HG03520 (cell line): Measurements from ENCODE around the gene ADCY3.
"Not testable (repeated sequence)": the region's sequence is repeated elsewhere in the genome, so short reads cannot be mapped to it uniquely, and the experiment has no call there.

Experiments used
- ATAC-seq: cut with Tn5 transposase; IDR thresholded peaks from one replicate; pipeline ENCODE4 v1.9.1; 2021; ENCODE audit warnings: mild to moderate bottlenecking, moderate library complexity; ENCODE audit not compliant: unreplicated experiment

The ADCY3 gene

DNA sequence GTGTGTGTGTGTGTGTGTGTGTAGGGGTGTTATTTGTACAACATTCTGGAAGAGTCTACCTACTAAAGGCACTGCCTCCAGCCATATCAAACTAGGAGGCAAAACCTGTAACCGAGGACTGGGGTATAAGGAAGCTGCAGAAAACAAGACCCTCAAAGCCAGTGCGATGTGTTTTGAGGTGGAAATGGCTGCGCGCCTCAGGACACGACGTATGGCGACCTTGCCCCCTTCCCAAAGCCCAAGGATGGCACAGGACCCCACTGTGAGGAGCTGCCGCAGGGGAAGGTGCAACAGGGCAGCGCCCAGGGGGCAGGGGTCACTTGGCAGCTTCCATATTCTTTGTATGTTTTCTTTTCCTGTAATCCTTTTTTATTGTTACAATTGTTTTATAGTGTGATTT lies 67.0 kb downstream of the ADCY3 start:
- ATAC-seq = no peak

DNA sequence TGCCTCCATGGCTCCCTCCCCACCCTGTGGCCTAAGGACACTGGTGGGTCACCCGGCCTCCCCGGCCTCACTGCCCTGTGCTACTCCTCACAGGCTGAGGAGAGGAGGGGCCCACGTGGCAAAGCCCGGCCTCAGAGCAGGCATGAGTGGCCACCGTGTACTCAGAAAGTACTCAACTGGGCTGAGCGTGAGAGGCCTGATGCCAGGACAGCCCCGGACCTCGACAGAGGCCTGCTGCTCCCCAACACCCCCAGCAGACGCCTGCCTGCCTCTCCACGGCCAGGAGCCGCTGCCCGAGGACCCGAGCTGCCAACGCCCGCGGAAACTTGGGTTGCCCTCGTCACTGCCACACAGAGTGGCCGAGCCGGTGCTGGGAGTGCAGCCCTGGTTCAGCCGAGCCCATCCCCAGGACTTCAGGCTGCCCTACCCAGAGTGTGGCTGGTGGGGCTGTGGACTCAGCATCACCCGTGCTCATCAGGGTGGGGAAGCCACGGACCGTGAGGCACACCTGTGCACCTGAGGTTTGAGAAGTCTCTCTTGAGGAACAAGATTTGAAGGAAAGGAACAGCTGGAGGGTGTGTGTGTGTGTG lies 67.5 kb downstream of the ADCY3 start:
- ATAC-seq = no peak

DNA sequence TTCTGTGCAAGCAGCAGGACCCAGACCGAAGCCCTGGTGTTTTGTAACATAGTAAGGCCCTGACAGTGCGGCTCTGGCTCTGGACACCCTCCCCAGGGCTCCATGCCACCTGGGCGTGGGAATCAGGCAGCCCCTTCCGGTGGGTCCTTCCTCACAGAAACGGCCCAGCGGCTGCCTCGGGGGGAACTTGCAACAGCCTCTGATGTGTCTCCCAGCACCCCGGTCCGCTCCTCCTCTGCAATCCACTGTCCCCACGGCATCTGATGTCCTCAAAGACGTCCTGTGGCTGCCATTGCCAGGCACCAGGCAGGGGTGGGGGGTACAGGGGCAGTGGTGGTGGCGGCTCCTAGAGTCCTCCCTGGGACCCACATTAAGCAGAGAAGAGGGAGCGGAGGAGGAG lies 68.0 kb downstream of the ADCY3 start:
- ATAC-seq = no peak

DNA sequence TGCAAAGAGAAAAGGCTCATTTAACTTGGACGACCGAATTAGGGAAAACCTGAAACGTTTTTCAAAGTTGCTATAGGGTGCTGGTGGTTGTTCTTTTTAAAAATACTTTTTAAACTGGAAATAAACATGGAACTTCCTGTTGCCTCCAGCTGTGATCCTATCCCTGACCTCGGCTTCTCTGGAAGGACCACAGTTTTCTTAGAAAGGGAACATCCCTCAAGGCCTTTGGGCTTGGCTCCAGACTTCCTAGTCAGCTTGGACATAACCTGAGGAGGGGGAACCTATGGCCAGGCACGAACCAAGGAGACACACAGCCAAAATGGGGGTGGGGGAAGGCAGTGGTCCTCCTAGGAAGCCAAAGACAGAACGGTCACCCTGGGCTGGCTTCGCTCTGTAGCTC lies 69.1 kb downstream of the ADCY3 start:
- no peak for ATAC-seq

DNA sequence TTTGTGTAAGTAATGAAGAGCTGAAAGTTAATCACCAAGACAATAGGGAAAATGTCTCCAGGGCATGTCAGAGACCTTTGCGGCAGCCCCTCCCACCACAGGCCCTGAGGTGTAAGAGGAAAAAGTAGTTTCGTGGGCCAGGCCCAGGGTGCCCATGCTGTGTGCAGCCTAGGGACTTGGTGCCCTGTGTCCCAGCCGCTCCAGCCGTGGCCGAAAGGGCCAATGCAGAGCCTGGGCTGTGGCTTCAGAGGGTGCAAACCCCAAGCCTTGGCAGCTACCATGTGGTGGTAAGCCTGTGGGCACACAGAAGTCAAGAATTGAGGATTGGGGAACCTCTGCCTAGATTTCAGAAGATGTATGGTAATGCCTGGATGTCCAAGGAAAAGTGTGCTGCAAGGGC lies 74.3 kb downstream of the ADCY3 start:
- ATAC-seq = no peak

DNA sequence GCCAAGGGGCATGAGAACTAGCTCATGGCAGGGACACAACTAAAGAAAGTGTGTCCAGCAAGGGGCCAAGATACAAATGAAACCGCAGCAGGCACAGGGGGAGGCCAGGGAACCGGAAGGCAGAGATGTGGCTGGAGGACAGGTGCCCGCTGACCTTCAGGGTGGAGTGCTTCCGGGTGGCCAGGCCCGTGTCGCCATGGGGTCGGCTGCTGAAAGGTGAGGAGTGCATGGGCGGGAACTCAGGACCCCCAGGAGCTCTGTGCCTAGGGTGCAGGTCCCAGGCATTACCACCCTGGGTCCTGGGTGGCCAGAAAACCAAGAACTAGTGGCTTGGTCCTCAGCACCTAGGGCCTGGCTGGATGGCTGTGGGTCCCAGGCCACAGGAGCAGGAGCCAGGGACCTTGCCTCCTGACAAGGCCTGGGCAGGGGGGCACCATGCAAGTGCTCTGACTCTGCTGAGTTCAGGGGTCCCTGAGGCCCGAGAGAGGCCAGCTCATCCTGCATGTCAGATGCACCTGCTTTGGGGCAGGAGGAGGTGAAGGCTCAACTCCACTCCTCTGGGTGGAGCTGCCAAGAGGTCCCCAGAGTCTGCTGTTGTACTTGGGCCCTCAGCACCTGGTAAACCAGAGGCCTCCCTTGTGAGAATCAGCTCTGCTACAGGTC lies 75.9 kb downstream of the ADCY3 start:
- no peak for ATAC-seq

DNA sequence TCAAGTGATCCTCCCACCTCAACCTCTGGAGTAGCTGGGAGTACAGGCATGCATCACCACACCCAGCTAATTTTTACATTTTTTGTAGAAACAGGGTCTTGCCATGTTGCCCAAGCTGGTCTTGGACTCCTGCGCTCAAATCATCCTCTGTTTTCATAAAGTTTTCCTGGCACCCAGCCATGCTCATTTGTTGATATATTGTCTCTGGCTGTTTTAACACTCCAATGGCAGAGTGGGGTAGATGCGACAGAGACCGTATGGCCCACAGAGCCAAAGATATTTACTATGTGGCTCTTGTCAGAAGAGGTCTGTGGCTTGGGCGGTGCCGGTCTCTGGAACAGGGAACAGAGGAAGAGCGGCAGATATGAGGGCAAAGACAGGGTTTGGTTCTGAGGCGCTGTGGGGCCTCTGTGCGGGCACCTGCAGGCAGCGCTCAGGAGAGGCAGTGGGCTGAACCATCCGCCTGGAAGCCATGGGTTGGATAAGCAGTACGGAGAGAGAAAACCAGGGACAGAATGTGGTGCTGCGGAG lies 76.6 kb downstream of the ADCY3 start:
- ATAC-seq = no peak

DNA sequence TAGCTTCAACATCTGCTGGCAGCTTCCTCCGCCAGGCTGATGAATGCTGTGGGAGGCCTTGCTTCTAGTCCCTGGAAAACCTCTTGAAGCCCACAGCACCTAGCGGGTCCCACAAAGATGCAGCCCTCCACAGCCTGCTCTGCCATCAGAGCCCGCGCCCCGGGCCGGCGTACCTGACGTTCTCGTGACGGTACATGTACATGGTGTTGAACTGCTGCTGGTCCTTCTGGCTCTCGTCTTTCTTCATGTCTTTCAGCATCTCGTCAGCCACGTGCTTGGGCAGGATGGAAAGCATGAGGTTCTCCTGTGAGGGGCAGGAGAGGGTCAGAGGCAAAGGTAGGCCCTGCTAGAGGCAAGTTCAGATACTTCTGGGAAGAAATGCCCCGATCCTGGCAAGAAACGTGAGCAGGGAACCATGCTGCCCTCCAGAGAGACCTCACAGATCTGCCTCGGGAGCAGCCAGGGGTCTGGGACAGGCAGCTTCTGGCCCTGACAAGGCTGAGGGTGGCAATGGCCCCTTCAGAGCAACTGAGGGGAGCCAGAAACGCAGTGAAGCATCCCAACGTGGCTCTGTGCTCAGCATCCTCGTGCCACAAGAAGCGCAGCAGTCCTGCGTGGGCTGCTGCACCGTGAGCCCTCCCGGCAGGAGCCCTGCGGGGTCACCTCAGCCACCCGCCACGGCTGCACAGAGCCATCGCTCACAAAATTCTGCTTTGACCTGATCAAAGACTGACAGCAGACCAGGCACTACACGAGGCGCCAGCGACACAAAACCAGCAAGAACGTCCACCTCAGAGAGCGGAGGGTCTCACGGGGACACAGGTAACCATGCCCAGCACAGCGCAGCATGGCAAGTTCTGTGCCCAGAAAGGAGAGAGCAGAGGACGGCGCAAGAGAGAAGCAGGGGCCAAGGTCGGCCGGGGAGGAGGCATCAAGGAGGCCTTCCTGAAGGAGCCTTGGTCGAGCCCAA lies 77.7 kb downstream of the ADCY3 start:
- ATAC-seq = no peak

DNA sequence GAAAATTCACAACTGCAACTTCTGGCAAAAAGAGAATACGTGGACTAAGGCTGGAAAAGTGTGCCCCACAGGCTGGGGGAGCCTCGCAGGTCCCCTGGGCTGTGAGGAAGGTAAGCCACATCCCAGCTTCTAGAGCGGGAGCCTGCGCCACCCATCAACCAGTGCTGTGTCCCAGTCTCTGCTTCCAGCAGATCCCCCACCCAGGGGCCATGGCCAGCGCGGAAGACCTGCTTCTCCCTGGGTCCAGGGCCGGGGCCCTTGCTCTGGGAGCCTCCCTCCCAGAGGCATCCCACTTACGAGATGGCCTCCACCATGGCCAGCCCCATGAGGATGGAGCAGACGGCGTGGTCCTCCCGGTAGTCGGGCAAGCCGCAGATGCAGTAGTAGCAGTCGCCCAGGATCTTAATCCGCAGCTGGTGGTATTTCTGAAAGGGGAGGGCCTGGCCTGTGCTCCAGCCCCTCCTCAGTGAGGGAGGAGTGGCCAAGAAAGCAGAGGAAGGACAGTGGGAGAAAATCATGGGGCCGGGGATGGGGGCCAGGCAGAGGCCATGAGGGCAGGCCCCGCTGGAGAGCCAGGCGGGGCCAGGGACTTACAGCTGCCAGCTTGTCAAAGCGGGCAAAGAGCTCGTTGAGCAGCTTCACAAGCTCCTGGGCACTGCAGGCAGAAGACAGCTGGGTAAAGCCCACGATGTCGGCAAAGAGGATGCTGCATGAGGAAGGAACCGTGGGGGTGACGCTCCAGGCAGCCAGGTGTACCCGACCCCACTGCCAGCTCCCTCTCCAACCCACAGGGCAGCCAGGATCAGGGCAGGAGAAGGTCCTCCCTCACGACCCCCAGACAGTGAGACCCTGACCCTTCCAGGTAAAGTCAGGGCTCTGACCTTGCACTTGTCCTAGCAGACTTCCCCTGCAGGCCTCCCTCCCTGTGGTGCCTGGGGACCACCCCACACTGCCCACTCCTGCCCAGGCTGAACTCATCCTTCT lies 78.8 kb downstream of the ADCY3 start:
- ATAC-seq = no peak

DNA sequence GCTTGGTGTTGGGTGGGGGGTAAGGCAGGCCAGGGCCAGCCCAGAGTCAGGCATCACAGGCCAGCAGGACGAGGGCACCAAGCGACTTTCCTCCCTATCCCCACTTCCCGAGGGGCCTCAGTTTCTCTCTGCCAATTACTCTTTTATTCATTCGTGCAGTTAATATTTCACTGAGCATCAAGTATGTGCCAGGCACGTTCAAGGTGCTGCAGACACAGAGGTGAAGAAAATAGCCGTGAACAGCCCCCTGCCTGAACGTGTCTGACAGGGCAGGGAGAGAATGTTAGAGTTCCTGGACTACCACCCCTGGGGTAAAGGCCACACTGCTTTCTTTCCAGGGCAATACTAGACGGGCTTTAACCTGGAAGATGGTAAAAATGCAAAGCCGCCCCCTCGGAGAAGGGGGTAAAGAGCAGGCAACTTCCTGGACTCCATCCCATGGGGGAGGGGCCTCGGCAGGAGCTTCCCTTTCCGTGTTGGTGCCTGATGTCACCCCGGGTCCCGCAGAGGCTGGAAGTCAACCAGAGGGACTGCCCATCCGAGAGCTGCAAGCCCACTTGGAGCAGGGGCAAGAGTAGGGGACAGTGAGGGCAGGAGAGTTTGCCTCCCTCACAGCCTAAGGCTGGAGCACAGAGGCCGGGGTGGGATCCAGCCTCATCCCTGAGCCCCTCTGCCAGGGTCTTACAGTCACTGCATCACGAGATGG lies 79.7 kb downstream of the ADCY3 start:
- ATAC-seq = no peak

DNA sequence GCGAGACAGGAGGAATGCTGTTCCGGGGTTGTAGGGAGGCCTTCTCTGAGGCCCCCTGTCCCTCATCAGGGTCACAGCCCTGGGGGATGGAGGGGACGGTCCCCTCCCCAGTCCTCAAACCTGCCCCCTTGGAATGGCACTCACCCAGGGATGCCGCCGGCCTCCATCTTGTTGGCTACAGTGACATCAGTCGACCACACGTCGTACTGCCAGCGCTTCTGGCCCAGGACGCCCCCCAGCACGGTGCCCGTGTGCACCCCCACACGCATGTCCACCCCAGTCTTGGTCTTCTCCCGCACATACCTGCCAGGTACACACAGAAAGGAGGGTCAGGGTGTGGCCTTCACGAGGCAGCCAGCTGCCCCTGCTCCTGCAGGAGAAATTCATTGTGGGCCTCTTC lies 80.3 kb downstream of the ADCY3 start:
- no peak for ATAC-seq

DNA sequence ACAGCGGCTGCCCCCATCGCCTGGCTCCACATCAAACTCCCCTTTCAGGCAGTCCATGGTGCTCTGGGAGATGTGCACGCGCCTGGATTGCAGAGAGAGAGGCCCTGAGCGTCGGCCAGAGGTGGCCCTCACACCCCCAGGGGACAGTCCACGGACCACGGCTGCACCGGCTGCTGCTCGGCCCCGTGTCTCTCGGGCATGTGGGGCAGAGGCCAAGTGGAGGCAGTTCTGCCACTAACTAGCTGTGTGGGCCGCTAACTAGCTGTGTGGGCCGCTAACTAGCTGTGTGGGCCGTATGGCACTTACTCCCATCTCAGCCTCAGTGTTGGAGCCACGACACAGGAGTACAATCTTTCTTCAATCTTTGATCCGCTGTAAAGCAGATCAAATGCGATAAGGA lies 81.5 kb downstream of the ADCY3 start:
- no peak for ATAC-seq

DNA sequence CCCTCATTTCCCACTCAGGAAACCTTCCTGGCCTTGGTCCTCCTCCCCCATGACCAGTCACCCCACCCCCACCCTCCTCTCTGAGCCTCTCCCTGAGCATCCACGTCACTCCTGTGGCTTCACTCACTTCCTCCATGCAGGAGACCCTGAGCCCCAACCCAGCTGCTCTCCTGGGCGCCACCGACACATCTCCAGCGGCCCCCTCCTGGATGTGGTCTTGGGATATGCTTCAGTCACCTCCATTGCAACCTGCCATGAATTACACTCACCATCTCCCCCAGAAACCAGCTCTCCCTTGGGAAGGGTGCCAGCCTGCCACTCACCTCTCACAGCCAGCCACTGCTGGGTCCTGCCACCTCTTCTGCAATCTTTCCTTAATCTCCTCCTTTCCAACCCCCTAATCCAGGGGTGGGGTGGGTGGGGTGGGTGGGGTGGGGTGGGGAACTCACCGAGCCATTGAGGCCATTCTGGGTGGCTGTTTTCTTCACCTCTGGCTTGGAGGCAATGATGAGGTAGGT lies 82.0 kb downstream of the ADCY3 start:
- ATAC-seq = no peak

DNA sequence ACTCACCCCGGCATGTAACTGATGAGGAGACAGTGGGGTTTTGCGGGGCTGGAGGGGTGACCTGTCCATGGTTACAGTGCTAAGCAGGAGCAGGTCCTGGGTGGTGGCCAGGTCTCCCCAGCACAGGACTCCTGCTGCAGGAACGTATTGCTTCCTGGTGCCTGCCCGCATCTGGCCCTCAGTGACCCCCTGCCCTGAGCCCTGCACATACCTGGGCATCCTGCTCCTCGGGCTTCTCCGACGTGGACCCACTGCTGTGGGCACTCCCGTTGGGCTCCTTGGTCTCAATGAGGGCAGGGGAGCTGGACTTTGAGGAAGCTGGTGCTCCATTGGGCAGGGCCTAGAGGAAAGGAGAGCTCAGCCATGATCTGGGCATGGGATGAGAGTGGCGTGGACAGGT lies 83.3 kb downstream of the ADCY3 start:
- no peak for ATAC-seq

DNA sequence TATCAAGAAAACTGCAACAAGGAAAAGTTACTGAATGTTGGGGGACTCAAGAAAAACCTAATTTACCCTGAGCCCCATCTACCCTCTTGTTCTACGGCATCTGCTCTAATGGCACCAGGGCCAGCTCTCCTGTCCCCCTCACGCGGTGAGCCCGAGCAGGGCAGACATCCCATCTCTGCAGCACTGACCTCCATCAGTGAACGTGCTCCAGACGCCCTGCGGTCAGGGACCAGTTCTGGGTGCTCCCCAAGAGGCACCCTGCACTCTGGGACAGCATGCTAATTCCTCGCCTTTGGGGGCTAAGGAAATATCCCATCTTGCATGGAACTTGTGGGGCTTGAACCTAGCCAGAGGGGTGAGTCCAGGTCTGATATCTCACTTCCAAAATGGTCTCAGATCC lies 83.8 kb downstream of the ADCY3 start:
- ATAC-seq = no peak

DNA sequence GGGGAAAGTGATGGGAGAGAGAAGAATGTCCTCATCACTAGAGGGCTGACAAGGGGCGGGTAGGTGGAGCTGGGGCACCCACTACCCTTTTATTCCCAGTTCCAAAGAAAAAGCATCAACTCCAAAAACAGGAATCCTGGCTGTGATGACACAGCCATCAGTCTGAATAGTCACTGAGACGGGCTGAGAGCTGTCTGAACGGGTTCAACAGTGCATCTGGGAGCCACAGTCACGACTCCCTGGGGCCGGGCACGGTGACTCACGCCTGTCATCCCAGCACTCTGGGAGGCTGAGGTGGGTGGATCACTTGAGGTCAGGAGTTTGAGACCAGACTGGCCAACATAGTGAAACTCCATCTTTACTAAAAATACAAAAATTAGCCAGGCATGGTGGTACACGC lies 84.6 kb downstream of the ADCY3 start:
- ATAC-seq = not testable (repeated sequence)

DNA sequence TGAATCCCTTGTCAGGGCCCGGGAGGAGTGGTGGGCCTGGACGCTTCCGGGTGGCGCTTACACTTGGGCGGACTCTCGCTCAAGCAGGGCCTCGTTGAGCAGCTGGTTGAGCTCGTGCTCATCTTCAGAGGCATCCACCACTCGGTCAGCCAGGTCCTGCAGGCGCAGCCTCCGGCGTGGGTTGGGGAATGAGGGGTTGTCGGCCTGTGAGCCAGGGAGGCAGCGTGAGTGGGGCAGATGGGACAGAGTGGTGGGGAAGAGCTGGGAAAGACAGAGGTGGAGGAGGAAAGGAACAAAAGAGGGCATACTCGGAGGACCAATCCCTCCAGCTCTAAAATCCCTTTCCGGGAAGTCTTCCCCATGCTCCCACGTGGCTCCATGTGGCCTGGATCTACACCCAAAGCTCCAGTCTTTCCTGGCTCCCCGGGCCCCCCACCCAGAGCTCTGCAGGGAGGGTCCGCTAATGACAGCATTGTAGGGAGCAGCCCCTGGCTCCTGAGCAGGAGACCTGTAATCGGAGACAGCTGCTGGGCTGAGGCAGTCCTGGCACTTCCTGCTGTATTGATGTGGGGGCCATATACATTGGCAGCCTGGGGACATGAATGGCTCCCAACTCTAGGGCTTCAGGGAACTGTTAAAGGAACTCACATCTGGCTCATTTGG lies 85.2 kb downstream of the ADCY3 start:
- ATAC-seq = no peak

DNA sequence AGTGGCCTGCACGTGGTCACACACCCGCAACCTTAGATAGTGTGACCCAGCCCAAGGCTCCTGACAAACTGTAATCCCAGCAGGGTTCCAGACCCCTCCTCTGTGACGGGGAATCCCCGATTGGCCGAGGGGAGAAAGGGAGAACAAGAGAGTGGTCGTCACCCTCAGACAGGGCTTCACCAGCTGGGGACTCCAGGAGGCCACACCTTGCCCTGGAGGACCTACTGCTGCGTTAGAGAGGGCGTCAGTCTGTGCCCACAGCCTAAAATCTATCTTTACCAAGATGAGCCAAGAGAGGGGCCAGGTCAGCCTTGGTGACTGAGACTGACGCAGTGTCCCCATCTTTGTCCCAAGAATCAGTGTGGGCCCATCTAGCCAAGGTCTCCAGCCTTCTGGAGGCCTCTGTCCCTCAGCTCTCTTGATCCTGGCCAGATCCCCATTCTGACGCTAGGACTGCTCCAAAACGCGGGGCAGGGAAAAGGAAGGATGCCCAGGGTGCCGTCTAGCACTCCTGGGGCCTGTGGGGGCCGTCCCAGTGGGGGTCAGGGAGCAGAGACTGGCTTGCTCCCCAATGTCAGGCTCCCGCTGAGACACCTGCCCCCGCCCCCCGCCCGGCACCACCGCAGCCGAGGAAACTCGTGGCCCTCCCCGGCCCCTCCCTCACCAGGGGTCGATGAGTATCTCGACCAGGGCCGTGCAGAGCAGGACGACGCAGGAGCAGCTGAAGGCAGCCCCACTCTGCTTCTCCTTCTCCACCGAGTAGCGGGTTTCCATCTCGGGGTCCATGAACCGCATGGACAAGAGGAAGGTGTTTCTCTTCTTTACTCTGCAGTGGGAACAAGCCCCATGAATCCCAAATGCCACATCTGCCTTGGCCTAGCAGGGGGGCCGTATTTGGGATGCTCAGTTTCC lies 86.0 kb downstream of the ADCY3 start:
- no peak for ATAC-seq
